ENCODE results near the gene TMC5. TPM values are rescaled to one million over a fixed set of nuclear protein-coding genes. Genes with fewer than 3 reads are reported as not detected.

Gene TMC5
- total RNA-seq, 1 donor from 2014 or later: 21.1 TPM

GRCh38 chr16:19463468-19464315, 46.0 kb downstream of the TMC5 start:
- DNase-seq (ENCODE audit: low spot score): no peak

- DNase-seq (ENCODE audit: low spot score): no peak
Measured at GRCh38 chr16:19468300-19468699, 50.6 kb downstream of the TMC5 start.

DNA sequence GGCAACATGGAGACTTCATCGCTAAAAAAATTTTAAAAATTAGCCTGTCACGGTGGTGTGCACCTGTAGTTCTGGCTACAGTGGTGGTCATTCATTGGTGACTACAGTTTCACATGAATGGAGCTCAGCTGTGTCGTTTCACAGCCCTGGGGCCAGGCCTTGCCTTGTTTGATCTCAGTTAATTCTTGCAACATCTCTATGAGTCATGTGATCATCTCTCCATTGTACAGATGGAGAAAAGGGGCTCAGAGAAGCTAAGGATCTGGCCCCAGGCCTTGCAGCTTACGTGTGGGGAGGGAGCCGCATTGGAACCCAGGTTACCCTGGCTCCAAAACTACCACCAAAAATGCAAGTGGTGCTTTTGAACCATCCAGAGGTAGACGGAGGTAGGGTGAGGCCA, 54.8 kb downstream of the TMC5 start:
- no peak for DNase-seq (ENCODE audit: low spot score)

- no peak for DNase-seq (ENCODE audit: low spot score)
Measured at GRCh38 chr16:19474617-19475016, 56.9 kb downstream of the TMC5 start.

DNA sequence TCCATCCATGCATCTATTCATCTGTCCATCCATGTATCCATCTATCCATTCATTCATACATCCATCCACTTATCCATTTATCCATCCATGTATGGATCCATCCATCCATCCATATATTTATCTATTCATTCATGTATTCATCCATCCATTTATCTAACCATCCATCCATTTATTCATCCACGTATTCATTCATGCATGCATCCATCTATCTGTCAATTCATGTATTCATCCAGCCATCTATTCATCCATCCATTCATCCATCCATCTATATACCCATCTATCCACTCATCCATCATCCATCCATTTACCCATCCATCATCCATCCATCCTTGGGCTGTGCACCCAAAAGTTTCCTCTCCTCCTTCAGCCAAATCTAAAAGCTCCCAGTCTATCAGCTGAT, 60.8 kb downstream of the TMC5 start:
- DNase-seq (ENCODE audit: low spot score): no peak

GRCh38 chr16:19479302-19479721, 61.6 kb downstream of the TMC5 start:
- no peak for DNase-seq (ENCODE audit: low spot score)

GRCh38 chr16:19481296-19481695, 63.6 kb downstream of the TMC5 start:
- DNase-seq (ENCODE audit: low spot score): no peak

- no peak for DNase-seq (ENCODE audit: low spot score)
Measured at GRCh38 chr16:19481769-19482168, 64.1 kb downstream of the TMC5 start.

DNA sequence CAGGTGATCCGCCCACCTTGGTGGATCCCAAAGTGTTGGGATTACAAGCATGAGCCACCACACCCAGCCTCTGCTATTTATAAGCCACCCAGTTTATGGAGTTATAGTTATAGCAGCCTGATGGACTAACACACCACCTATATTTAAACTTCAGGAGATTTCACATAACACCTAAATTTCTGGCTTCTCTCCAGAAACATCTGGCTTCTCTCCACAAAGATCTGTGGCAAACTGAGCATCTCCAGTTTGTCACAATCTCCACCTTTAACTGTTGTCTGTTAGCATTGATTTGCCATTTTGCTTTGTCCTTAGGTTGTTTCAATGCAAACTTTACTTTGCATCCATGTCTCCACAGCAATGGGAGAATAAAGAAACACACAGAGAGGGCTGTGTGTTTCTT, 64.6 kb downstream of the TMC5 start:
- DNase-seq (ENCODE audit: low spot score): no peak

- DNase-seq (ENCODE audit: low spot score): no peak
Measured at GRCh38 chr16:19484096-19484495, 66.4 kb downstream of the TMC5 start.

DNA sequence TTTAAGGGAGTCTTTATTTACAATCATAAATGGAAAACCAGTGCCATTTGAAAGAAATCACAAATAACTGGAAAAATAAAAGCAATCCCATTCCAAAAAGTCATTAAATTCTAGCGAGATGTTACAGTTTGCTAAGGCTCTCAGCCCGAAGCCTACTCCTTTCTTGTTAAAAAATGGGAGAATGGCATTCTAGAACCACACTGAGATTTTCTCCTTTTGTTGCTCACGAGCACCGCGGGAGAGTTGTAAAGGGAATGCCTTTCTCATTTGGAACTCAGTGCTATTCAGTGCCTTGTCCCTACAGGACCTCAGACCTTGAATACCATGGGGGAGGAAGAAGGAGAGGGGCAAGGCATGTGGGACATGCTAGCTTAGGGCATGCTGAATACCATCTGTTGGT, 67.9 kb downstream of the TMC5 start:
- no peak for DNase-seq (ENCODE audit: low spot score)

- no peak for DNase-seq (ENCODE audit: low spot score)
Measured at GRCh38 chr16:19486051-19486450, 68.4 kb downstream of the TMC5 start.

DNA sequence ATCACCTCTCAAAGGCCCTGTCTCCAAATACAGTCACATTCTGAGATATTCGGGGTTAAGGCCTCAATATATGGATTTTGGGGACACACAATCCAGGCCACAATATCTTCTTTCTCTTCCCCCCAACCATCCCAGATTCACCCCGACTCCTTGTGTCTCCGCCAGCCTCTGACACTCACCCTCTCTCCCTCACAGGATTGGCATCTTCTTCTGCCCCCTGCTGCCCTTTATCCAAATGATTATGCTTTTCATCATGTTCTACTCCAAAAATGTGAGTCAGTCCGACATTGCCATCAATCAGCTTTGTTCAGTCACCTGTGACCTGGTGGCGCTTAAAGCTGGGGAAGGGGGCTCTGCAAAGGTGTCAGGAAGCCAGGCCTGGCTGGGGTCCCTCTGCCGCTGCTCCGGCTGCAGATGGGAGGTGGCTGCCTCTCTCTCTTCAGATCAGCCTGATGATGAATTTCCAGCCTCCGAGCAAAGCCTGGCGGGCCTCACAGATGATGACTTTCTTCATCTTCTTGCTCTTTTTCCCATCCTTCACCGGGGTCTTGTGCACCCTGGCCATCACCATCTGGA, 69.2 kb downstream of the TMC5 start:
- DNase-seq (ENCODE audit: low spot score): no peak

DNA sequence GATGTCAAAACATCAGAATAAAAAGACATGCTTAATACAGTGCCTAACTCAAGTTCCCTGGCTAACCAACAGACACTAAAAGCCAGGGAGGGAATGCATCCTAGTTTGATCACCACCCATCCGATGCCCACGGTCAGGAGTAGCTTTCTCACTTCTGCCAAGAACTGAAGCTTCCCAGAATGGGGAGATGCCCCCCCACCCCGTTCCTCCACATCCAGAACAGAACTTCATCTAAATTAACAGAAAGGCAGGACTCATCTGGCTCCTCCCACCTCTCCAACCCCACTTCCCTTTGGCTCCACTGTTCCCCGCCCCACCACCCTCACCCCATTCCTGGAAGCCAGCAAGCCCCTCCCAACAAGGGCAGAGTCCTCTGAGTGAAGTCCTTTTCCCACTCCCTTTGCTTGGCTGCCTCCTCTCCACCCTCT, 70.5 kb downstream of the TMC5 start:
- DNase-seq (ENCODE audit: low spot score): no peak

DNA sequence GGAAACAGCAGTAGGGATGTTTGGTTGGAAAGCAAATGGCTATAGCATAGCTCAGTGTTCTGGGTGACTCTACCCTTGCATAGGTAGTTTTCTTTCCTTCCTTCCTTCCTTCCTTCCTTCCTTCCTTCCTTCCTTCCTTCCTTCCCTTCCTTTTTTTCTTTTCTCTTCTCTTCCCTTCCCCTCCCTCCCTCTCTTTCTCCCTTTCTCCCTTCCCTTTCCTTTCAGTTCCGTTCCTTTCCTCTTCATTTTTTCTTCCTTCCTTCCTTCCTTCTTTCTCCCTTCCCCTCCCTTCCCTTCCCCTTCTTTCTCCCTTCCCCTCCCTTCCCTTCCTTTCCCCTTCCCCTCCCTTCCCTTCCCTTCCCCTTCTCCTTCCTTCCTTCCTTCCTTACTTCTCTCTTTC, 72.9 kb downstream of the TMC5 start:
- DNase-seq (ENCODE audit: low spot score): no peak

GRCh38 chr16:19497176-19497575, 79.5 kb downstream of the TMC5 start:
- DNase-seq (ENCODE audit: low spot score): no peak

- no peak for DNase-seq (ENCODE audit: low spot score)
Measured at GRCh38 chr16:19499006-19499405, 81.3 kb downstream of the TMC5 start.

- DNase-seq (ENCODE audit: low spot score): no peak
Measured at GRCh38 chr16:19499481-19499880, 81.8 kb downstream of the TMC5 start.

- peak; percentile 76 for DNase-seq (ENCODE audit: low spot score)
Measured at GRCh38 chr16:19502395-19503131, 84.9 kb downstream of the TMC5 start.

- DNase-seq (ENCODE audit: low spot score): no peak
Measured at GRCh38 chr16:19503461-19504075, 85.9 kb downstream of the TMC5 start.

DNA sequence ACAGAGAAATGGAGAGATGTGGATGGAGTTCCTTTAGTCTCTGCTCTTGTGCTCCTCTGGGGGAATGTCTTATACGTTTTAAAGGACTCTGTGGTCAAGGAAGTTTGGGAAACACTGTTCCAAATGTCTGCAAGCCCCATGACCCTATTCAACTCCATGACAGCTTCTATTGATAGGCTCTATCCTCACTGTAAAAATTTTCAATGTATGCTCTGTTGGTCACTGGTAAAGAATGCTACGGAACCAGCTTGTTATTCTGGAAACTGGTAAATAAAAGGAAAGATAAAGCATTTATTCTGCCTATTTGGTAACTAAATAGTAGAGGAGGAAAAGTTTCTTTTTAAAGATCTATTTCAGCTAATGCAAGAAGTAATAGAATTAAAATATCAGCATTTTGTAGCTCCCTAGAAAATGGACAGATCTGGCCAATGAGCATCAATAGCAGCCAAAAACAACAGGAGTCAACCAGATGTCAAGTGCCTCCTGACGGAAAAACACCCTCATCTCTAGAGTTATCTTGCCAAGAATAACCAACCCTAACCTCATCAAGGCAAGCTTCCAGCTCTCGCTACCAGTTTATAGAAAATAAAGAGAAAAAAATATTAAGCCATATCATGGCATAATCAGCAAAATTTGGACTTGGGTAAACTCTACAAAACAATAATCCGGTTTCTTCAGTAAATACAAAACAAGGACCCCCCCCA, 88.1 kb downstream of the TMC5 start:
- no peak for DNase-seq (ENCODE audit: low spot score)

- no peak for DNase-seq (ENCODE audit: low spot score)
Measured at GRCh38 chr16:19506965-19507364, 89.3 kb downstream of the TMC5 start.
